PC-9 (cell line): Measurements from ENCODE around the gene RNF40. TPM values are rescaled to one million over a fixed set of nuclear protein-coding genes. Genes with fewer than 3 reads are reported as not detected.

Experiments used
- BruUV-seq: library from RNA; stranded (reverse); fragments of 400-500 nt; replicated peaks from 2 replicates; lab custom pipeline; 2021; lab: Mats Ljungman, UMichigan
- CTCF ChIA-PET: fragments of 300-600 bp; sonication (Branson Sonifier 250); formaldehyde crosslinking; loops from one replicate; lab custom pipeline; 2022; ENCODE audit warnings: antibody characterized with exemption; lab: Charles Lee
- POLR2A ChIA-PET: fragments of 300-600 bp; sonication (Branson Sonifier 250); formaldehyde crosslinking; loops from one replicate; lab custom pipeline; 2022; ENCODE audit warnings: antibody characterized with exemption; ENCODE audit not compliant: unreplicated experiment; lab: Charles Lee
- DNase-seq, 2 experiments: peaks; one replicate each; pipeline versions ENCODE4 v3.0.0 to v3.0.0-alpha.2; 2015 to 2022; ENCODE audit warnings: mixed read lengths in 1 of 2
- H2AFZ ChIP-seq: fragments of 200-600 bp; sonication (generic); 2 replicates; pipeline ENCODE4 v1.8.1; 2017; ENCODE audit warnings: antibody characterized with exemption
- H3F3A ChIP-seq: fragments of 200-600 bp; sonication (generic); 2 replicates; pipeline ENCODE4 v1.8.1; 2017; ENCODE audit warnings: antibody characterized with exemption, mild to moderate bottlenecking, low read depth; ENCODE audit not compliant: insufficient read depth
- H3K27ac ChIP-seq: fragments of 200-600 bp; sonication (generic); 2 replicates; pipeline ENCODE4 v1.6.1; 2016; ENCODE audit warnings: mixed run types
- H3K27me3 ChIP-seq: fragments of 200-600 bp; sonication (generic); 2 replicates; pipeline ENCODE4 v1.6.1; 2016; ENCODE audit warnings: low read depth, mixed run types; ENCODE audit not compliant: insufficient read depth
- H3K36me3 ChIP-seq: fragments of 200-600 bp; sonication (generic); 2 replicates; pipeline ENCODE4 v1.6.1; 2016; ENCODE audit warnings: low read depth, mixed run types
- H3K4me1 ChIP-seq: fragments of 200-600 bp; sonication (generic); replicated peaks from 2 replicates; pipeline ENCODE4 v1.6.1; 2016; ENCODE audit warnings: mixed run types; ENCODE audit not compliant: insufficient read depth
- H3K4me2 ChIP-seq: fragments of 200-600 bp; sonication (generic); 2 replicates; pipeline ENCODE4 v1.6.1; 2017; ENCODE audit warnings: mixed run types
- H3K4me3 ChIP-seq: fragments of 200-600 bp; sonication (generic); 2 replicates; pipeline ENCODE4 v1.6.1; 2016; ENCODE audit warnings: mixed run types
- H3K79me2 ChIP-seq: fragments of 200-600 bp; sonication (generic); 2 replicates; pipeline ENCODE4 v1.6.1; 2017; ENCODE audit warnings: low read depth, mixed run types
- H3K9me2 ChIP-seq: fragments of 200-600 bp; sonication (generic); 2 replicates; pipeline ENCODE4 v1.8.1; 2017; ENCODE audit warnings: mild to moderate bottlenecking; ENCODE audit not compliant: insufficient read depth
- H3K9me3 ChIP-seq: fragments of 200-600 bp; sonication (generic); 2 replicates; pipeline ENCODE4 v1.8.1; 2016; ENCODE audit warnings: low read depth; ENCODE audit not compliant: insufficient read depth
- H4K20me1 ChIP-seq: fragments of 200-600 bp; sonication (generic); 2 replicates; pipeline ENCODE4 v1.8.1; 2017; ENCODE audit not compliant: insufficient read depth
- EZH2 ChIP-seq: fragments of 200-600 bp; sonication (generic); IDR thresholded peaks from 2 replicates; pipeline ENCODE4 v1.8.0; 2017; ENCODE audit warnings: antibody characterized with exemption, low read depth
- intact Hi-C: fragments of 100-400 bp; cut with micrococcal nuclease; formaldehyde crosslinking; loops from one replicate; pipeline ENCODE4 v1.10.0; 2022; ENCODE audit not compliant: unreplicated experiment
- total RNA-seq: library from RNA; stranded (reverse); gene quantifications from 2 replicates; pipeline ENCODE4 v1.2.3, GENCODE V29; 2021
- TF ChIP-seq, protein P1 (sequence below): fragments of 200-600 bp; sonication (generic); conservative IDR thresholded peaks from 2 replicates; pipeline ENCODE4 v1.6.1; 2017; ENCODE audit warnings: mixed run types, antibody characterized with exemption, mild to moderate bottlenecking, moderate library complexity

RNF40 gene
- total RNA-seq, 1 experiment from 2014 or later, result 178 TPM

DNA sequence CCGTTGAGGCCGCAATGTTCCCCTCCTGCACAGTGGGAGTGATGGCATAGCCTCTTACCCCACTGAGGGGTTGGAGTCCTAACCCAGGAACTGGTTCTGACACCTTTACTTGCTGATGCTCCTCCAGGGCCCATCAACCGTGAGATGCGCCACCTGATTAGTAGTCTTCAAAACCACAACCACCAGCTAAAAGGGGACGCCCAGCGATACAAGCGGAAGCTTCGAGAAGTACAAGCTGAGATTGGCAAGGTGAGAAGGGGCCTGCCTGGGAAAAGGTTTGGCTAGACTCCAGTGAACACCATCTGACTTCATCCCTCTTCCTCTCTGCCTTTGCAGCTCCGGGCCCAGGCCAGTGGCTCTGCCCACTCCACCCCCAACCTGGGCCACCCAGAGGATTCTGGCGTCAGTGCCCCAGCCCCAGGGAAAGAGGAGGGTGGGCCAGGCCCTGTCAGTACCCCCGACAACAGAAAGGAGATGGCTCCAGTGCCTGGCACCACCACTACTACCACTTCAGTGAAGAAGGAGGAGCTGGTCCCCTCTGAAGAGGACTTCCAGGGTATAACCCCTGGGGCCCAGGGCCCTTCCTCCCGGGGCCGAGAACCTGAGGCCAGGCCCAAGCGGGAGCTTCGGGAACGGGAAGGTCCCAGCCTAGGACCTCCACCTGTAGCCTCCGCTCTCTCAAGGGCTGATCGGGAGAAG lies 5.8 kb downstream of the RNF40 start:
- no TSS peak for BruUV-seq
- peaks cover 10% of the 10 kb centered on the region for H3K4me1 ChIP-seq
- intact Hi-C loops, result loop anchor here (10.0 kb wide), 1 partner anchor 213 kb away; the partner anchor contains the start of gene ZNF764
- H3K27me3 ChIP-seq, result no peaks in the 10 kb centered on the region
- peaks cover 66% of the 10 kb centered on the region for H3K36me3 ChIP-seq
- POLR2A ChIA-PET, result no interaction called here
- TF ChIP-seq, protein P1, sequence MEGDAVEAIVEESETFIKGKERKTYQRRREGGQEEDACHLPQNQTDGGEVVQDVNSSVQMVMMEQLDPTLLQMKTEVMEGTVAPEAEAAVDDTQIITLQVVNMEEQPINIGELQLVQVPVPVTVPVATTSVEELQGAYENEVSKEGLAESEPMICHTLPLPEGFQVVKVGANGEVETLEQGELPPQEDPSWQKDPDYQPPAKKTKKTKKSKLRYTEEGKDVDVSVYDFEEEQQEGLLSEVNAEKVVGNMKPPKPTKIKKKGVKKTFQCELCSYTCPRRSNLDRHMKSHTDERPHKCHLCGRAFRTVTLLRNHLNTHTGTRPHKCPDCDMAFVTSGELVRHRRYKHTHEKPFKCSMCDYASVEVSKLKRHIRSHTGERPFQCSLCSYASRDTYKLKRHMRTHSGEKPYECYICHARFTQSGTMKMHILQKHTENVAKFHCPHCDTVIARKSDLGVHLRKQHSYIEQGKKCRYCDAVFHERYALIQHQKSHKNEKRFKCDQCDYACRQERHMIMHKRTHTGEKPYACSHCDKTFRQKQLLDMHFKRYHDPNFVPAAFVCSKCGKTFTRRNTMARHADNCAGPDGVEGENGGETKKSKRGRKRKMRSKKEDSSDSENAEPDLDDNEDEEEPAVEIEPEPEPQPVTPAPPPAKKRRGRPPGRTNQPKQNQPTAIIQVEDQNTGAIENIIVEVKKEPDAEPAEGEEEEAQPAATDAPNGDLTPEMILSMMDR, result no peak
- no peak for TF ChIP-seq EZH2
- H4K20me1 ChIP-seq, result peaks cover 14% of the 10 kb centered on the region
- peaks cover 18% of the 10 kb centered on the region for H3K79me2 ChIP-seq
- no peak overlapping the region for H3K4me3 ChIP-seq
- H3K27ac ChIP-seq, result no peak overlapping the region
- no peak for DNase-seq
- H3K9me3 ChIP-seq, result no peaks in the 10 kb centered on the region
- H3F3A ChIP-seq, result peaks cover 15% of the 10 kb centered on the region; the same call in 1 of the 2 replicates
- CTCF ChIA-PET, result interaction anchor here (0.6 kb wide), 1 partner anchor 173 kb away, joined by 3 read pairs; no protein-coding TSS in a partner anchor
- no peak overlapping the region for H3K4me2 ChIP-seq
- no peaks in the 10 kb centered on the region for H3K9me2 ChIP-seq
- no peak overlapping the region for H2AFZ ChIP-seq

DNA sequence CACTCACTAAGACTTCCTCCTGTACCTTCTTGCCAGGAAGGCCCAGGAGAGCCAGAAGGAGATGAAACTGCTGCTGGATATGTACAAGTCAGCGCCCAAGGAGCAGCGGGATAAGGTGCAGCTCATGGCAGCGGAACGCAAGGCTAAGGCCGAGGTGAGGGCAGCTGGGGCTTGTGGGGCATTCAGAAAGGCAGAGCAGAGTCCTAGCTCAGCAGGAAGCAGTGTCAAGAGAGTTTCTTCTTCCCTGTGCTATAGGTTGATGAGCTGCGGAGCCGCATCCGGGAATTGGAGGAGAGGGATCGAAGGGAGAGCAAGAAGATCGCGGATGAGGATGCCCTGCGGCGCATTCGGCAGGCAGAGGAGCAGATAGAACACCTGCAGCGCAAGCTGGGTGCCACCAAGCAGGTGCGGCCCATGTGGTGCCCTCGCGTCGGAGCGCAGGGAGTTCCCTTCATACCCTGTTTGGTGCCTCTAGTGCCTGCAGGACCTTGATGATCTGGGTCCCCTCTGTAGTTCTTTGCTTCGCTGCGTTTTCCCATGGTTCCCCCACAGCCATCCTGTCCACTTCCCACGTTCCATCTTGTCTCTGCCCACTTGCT lies 6.6 kb downstream of the RNF40 start:
- intact Hi-C loops, result loop anchor here (10.0 kb wide), 1 partner anchor 214 kb away; the partner anchor contains the start of gene ZNF764
- ChIA-PET CTCF (no interaction called here), POLR2A (no interaction called here)
- H3K4me2 ChIP-seq, result no peak overlapping the region
- peaks cover 19% of the 10 kb centered on the region; the same call in 1 of the 2 replicates for H3F3A ChIP-seq
- H2AFZ ChIP-seq, result no peak overlapping the region
- BruUV-seq, result TSS peak; percentile 20
- H3K27me3 ChIP-seq, result no peaks in the 10 kb centered on the region
- no peak overlapping the region for H3K4me3 ChIP-seq
- TF ChIP-seq, protein P1, result no peak
- TF ChIP-seq EZH2, result no peak
- H3K79me2 ChIP-seq, result peaks cover 10% of the 10 kb centered on the region
- no peak overlapping the region for H3K27ac ChIP-seq
- no peaks in the 10 kb centered on the region for H3K9me3 ChIP-seq
- H4K20me1 ChIP-seq, result peaks cover 14% of the 10 kb centered on the region
- DNase-seq, result no peak
- peaks cover 61% of the 10 kb centered on the region for H3K36me3 ChIP-seq
- peaks cover 2% of the 10 kb centered on the region for H3K4me1 ChIP-seq
- H3K9me2 ChIP-seq, result no peaks in the 10 kb centered on the region

DNA sequence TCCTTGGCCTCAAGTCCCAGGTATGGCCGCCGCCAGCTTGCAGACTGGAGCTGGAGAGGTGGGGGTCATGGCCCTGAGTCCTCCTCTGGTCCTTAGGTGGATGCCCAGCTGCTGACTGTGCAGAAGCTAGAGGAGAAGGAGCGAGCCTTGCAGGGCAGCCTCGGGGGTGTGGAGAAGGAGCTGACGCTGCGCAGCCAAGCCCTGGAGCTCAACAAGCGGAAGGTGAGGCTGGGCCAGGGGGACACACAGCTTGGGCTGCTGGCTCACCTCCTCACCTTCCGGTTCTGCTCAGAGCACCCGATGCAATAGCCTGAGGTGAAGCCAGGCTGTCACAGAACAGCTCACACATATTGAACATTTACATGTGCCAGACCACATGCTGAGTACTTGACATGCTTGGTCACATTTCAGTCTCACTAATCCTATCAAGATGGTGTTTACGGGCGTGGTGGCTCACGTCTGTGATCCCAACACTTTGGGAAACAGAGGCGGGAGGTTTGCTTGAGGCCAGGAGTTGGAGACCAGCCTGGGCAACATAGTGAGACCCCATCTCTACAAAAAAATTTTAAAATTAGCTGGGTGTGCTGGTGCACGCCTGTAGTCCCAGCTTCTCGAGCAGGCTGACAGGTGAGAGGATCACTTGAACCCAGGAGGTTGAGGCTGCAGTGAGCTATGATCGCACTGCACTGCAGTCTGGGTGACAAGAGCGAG lies 7.4 kb downstream of the RNF40 start:
- Histone ChIP-seq H3K79me2 (peaks cover 2% of the 10 kb centered on the region; the same call in 1 of the 2 replicates), H4K20me1 (peaks cover 6% of the 10 kb centered on the region), H3K9me3 (no peaks in the 10 kb centered on the region), H3K4me1 (no peaks in the 10 kb centered on the region), H3K4me2 (no peak overlapping the region), H3K9me2 (no peaks in the 10 kb centered on the region), H3K4me3 (no peak overlapping the region), H3K36me3 (peaks cover 54% of the 10 kb centered on the region), H3K27me3 (no peaks in the 10 kb centered on the region), H3F3A (peaks cover 26% of the 10 kb centered on the region; the same call in 1 of the 2 replicates), H2AFZ (no peak overlapping the region), H3K27ac (no peak overlapping the region)
- DNase-seq, result no peak
- TF ChIP-seq, protein P1, result no peak
- TF ChIP-seq EZH2, result no peak
- intact Hi-C loops, result loop anchor here (10.0 kb wide), 1 partner anchor 215 kb away; the partner anchor contains the start of gene ZNF764
- ChIA-PET CTCF (no interaction called here), POLR2A (no interaction called here)
- no TSS peak for BruUV-seq
